Spinal cord (tissue), 9 donors: Measurements from ENCODE around the gene OCIAD1. TPM values are rescaled to one million over a fixed set of nuclear protein-coding genes. Genes with fewer than 3 reads are reported as not detected.

Source experiments
- DNase-seq, 6 donors: peaks; one replicate each; pipeline versions ENCODE4 v3.0.0 to v3.0.0-alpha.2; 2013 to 2015; ENCODE audit warnings: low spot score in 6 of 6, low read depth in 4 of 6
- H3K27ac ChIP-seq: one replicate; pipeline ENCODE4 v1.5.1; 2013; ENCODE audit warnings: low read depth, low read length, control low read depth
- H3K27me3 ChIP-seq: one replicate; pipeline ENCODE4 v1.6.1; 2013; ENCODE audit warnings: low read length; ENCODE audit not compliant: control insufficient read depth, insufficient read depth
- H3K36me3 ChIP-seq: one replicate; pipeline ENCODE4 v1.6.1; 2013; ENCODE audit warnings: low read length; ENCODE audit not compliant: control insufficient read depth, insufficient read depth
- H3K4me1 ChIP-seq: one replicate; pipeline ENCODE4 v1.6.1; 2013; ENCODE audit warnings: low read length; ENCODE audit not compliant: control insufficient read depth, insufficient read depth
- H3K4me3 ChIP-seq: one replicate; pipeline ENCODE4 v1.5.1; 2013; ENCODE audit warnings: low read depth, low read length, control low read depth
- H3K9me3 ChIP-seq: one replicate; pipeline ENCODE4 v1.6.1; 2013; ENCODE audit warnings: low read length; ENCODE audit not compliant: control insufficient read depth, insufficient read depth
- polyA plus RNA-seq, 2 donors: library from polyadenylated mRNA; unstranded; fragments of 120-200 nt; gene quantifications; one replicate each; pipeline ENCODE4 v1.2.1, GENCODE V29; 2013; ENCODE audit not compliant: insufficient read length in 2 of 2
- total RNA-seq, 2 donors: library from RNA; depleted of rRNA in 1 of 2; stranded (reverse); fragments of 120-200 nt in 1 of 2; fragments of >200 nt in 1 of 2; gene quantifications; one replicate each; pipeline versions ENCODE4 v1.2.3 to v1.2.4, GENCODE V29; 2013 to 2014

OCIAD1 gene
- total and polyA plus RNA-seq, 4 donors, result 193 to 389 (median 308) TPM

GRCh38 chr4:48910511-48910910, 79.6 kb downstream of the OCIAD1 start:
- H3K36me3 ChIP-seq, result no peaks in the 10 kb centered on the region

More at GRCh38 chr4:48910511-48910910, 79.6 kb downstream of the OCIAD1 start:
- Histone ChIP-seq H3K27ac (no peak overlapping the region), H3K4me3 (no peak overlapping the region), H3K4me1 (peaks cover 10% of the 10 kb centered on the region), H3K27me3 (no peaks in the 10 kb centered on the region), H3K9me3 (no peaks in the 10 kb centered on the region)
- no peak for DNase-seq

Other genes starting within 250 kb of the OCIAD1 start
- gene FRYL, start 50.8 kb upstream of the OCIAD1 start, total RNA-seq, result 100 to 1,000 TPM in 1 of 2 donors, 10 to 100 TPM in 1; 75.3 to 120 TPM
- gene FRYL, start 50.8 kb upstream of the OCIAD1 start, polyA plus RNA-seq, result 10 to 100 TPM; 27.0 to 36.1 TPM
- 10 to 100 TPM; 16.4 to 17.2 TPM for gene OCIAD2, start 75.7 kb downstream of the OCIAD1 start, total RNA-seq
- gene OCIAD2, start 75.7 kb downstream of the OCIAD1 start, polyA plus RNA-seq, result 100 to 1,000 TPM; 111 to 117 TPM
- gene CWH43, start 155.2 kb downstream of the OCIAD1 start, total RNA-seq, result not detected
- gene CWH43, start 155.2 kb downstream of the OCIAD1 start, polyA plus RNA-seq, result under 1 TPM in 1 of 2 donors, not detected in 1; 0.11 TPM